IMR-90 (cell line): Measurements from ENCODE around the gene CH25H.

Experiments
- CEBPB ChIP-seq: IDR thresholded peaks from 2 replicates; pipeline ENCODE4 v1.6.1; 2012; ENCODE audit warnings: low read depth, low read length, improper control_type of control experiment
- CTCF ChIP-seq: conservative IDR thresholded peaks from 2 replicates; pipeline ENCODE4 v1.5.1; 2012; ENCODE audit warnings: mild to moderate bottlenecking, low read depth, low read length, improper control_type of control experiment
- MAFK ChIP-seq: IDR thresholded peaks from 2 replicates; pipeline ENCODE4 v1.6.1; 2012; ENCODE audit warnings: low read depth, low read length, improper control_type of control experiment
- MXI1 ChIP-seq: IDR thresholded peaks from 2 replicates; pipeline ENCODE4 v1.6.1; 2012; ENCODE audit warnings: low read depth, mild to moderate bottlenecking, low read length, moderate library complexity, borderline replicate concordance
- POLR2A ChIP-seq: IDR thresholded peaks from 2 replicates; pipeline ENCODE4 v1.6.1; 2012; ENCODE audit warnings: mild to moderate bottlenecking, low read depth, low read length
- RAD21 ChIP-seq: IDR thresholded peaks from 2 replicates; pipeline ENCODE4 v1.6.1; 2012; ENCODE audit warnings: low read length, improper control_type of control experiment

- TF ChIP-seq CTCF = no peak
- no peak for TF ChIP-seq CEBPB
- TF ChIP-seq POLR2A = no peak
- TF ChIP-seq RAD21 = no peak
- no peak for TF ChIP-seq MAFK
- no peak for TF ChIP-seq MXI1
Measured at GRCh38 chr10:89238956-89239644, 32.0 kb upstream of the CH25H start.
